ENCODE measurements around the gene NCAM1. TPM values are rescaled to one million over a fixed set of nuclear protein-coding genes. Genes with fewer than 3 reads are reported as not detected.

NCAM1 gene
- total RNA-seq, 3 donors from 2014 or later = 3.6 to 17.9 (median 6.1) TPM

DNA sequence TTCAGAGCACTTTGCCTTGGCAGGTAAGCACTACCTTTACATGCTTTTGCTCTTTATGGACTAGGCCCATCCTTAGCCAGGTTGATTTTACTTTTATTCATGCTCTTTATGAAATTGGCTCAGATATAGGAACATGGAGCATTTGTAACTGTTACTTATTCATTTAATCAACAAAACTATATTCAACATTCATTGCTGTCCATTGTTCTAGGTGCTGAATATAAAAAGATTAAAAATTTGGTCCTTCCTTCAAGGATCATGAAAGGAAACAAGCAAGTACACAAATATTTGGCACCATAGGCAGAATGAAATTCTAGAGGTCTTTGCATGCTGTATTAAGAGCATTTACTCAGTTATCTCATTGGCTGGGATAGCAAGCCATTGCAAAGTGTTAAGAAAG is 191.3 kb downstream of the NCAM1 start:
- H3K4me3 ChIP-seq = no peak overlapping the region
- H3K27me3 ChIP-seq = no peaks in the 10 kb centered on the region
- intact Hi-C loops (cut with DNase I; ENCODE audit: low total_unique reads) = no loop called here
- H3K9me3 ChIP-seq = no peaks in the 10 kb centered on the region
- H3K36me3 ChIP-seq = no peaks in the 10 kb centered on the region
- no peak overlapping the region for H3K27ac ChIP-seq
- peaks cover 0 to 3% of the 10 kb centered on the region in 2 donors for H3K4me1 ChIP-seq
- TF ChIP-seq POLR2AphosphoS5 (IDR thresholded peaks at IDR 0.05) (no peak), POLR2A (IDR thresholded peaks at IDR 0.05) (no peak)
- TF ChIP-seq, protein P1, sequence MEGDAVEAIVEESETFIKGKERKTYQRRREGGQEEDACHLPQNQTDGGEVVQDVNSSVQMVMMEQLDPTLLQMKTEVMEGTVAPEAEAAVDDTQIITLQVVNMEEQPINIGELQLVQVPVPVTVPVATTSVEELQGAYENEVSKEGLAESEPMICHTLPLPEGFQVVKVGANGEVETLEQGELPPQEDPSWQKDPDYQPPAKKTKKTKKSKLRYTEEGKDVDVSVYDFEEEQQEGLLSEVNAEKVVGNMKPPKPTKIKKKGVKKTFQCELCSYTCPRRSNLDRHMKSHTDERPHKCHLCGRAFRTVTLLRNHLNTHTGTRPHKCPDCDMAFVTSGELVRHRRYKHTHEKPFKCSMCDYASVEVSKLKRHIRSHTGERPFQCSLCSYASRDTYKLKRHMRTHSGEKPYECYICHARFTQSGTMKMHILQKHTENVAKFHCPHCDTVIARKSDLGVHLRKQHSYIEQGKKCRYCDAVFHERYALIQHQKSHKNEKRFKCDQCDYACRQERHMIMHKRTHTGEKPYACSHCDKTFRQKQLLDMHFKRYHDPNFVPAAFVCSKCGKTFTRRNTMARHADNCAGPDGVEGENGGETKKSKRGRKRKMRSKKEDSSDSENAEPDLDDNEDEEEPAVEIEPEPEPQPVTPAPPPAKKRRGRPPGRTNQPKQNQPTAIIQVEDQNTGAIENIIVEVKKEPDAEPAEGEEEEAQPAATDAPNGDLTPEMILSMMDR (IDR thresholded peaks at IDR 0.05) = no peak
- DNase-seq (ENCODE audit: low spot score in 2 of 2) = no peak

DNA sequence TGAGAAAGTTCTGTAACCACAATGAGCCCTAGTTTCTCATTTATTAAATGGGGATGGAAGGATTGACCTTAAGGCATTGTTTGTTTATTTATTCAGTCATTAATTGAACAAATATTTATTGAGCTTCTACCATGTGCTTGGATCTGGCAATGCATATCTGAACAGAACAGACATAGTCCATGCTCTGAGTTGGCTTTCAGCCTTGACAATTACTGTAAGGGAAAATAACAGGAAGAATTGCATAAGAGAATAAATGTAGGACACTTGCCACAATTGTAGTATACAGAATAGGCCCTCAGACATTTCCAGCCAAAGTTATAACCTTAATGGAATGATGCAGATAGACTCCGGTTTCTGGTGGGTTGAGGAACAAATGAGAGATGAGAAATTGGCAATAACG is 192.6 kb downstream of the NCAM1 start:
- no peak overlapping the region for H3K4me3 ChIP-seq
- TF ChIP-seq, protein P1 (IDR thresholded peaks at IDR 0.05) = no peak
- TF ChIP-seq POLR2AphosphoS5 (IDR thresholded peaks at IDR 0.05) (peak in 1 of 3 donors; percentile 29), POLR2A (IDR thresholded peaks at IDR 0.05) (no peak)
- no peak for DNase-seq (ENCODE audit: low spot score in 2 of 2)
- no peaks in the 10 kb centered on the region for H3K9me3 ChIP-seq
- H3K4me1 ChIP-seq = peaks cover 0 to 3% of the 10 kb centered on the region in 2 donors
- H3K36me3 ChIP-seq = no peaks in the 10 kb centered on the region
- H3K27ac ChIP-seq = peak overlapping the region; percentile 40 to 80
- H3K27me3 ChIP-seq = no peaks in the 10 kb centered on the region
- intact Hi-C loops (cut with DNase I; ENCODE audit: low total_unique reads) = no loop called here

DNA sequence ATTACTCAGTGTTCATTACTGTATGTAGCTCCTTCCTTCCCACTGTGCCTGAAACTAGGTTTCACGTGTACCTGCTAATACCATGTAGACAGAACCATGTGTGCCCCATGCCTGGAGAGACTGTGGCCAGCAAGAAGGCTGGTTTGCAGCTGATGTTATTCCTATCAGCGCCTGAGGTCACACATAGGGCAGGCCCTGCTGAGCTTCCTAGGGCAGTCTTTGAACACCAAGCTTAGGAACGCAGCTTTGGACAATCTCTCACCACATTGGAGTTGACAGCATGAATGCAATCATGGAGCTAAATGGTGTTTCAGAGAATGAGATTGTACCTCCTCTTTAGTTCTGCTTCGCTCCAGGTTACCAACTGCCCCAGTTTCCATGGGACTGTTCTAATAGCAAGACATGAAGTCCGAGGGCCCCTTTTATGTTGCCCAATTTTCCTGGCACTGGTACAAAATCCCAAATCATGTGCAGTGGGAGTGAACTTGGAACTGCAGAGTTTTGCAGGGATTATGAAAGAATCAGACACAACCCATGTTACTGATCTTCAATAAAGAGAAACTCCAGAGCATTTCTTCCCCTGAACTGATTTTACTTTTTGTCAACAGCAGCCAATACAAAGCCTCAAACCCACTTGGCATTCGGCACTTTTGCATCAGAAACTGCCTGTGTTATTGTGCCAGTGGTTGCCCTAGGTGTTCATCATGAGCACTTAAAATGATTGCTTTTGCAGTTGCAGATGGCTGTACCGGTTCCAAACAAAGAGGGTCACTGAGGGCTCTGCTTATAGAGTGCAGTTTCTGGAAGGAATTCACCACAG is 199.0 kb downstream of the NCAM1 start:
- Histone ChIP-seq H3K9me3 (no peaks in the 10 kb centered on the region), H3K36me3 (no peaks in the 10 kb centered on the region), H3K4me3 (no peak overlapping the region), H3K27me3 (no peaks in the 10 kb centered on the region), H3K27ac (no peak overlapping the region), H3K4me1 (peaks cover 4 to 10% of the 10 kb centered on the region in 2 donors)
- TF ChIP-seq POLR2A (IDR thresholded peaks at IDR 0.05) (no peak), POLR2AphosphoS5 (IDR thresholded peaks at IDR 0.05) (no peak)
- TF ChIP-seq, protein P1 (IDR thresholded peaks at IDR 0.05) = no peak
- intact Hi-C loops (cut with DNase I; ENCODE audit: low total_unique reads) = no loop called here
- DNase-seq (ENCODE audit: low spot score in 2 of 2) = no peak

DNA sequence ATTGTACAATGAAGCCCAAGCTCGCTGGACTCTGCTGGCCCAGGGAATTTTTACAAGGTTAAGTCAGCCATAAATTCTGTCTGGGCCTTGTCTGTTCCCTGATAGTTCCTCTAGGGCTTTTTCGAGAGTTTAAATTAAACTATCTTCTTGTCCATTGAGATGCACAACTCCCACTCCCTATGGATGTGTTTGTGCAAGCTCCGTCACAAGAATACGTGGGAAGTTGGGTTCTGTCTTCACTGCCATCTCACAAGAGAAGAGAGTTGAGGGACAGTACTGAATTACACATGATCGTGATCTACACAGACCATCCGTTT is 199.5 kb downstream of the NCAM1 start:
- Histone ChIP-seq H3K4me1 (peaks cover 4 to 10% of the 10 kb centered on the region in 2 donors), H3K27me3 (no peaks in the 10 kb centered on the region), H3K27ac (no peak overlapping the region), H3K36me3 (no peaks in the 10 kb centered on the region), H3K9me3 (no peaks in the 10 kb centered on the region), H3K4me3 (no peak overlapping the region)
- intact Hi-C loops (cut with DNase I; ENCODE audit: low total_unique reads) = no loop called here
- DNase-seq (ENCODE audit: low spot score in 2 of 2) = no peak
- no peak for TF ChIP-seq POLR2AphosphoS5 (IDR thresholded peaks at IDR 0.05)
- TF ChIP-seq, protein P1 (IDR thresholded peaks at IDR 0.05) = no peak
- TF ChIP-seq POLR2A (IDR thresholded peaks at IDR 0.05) = no peak

DNA sequence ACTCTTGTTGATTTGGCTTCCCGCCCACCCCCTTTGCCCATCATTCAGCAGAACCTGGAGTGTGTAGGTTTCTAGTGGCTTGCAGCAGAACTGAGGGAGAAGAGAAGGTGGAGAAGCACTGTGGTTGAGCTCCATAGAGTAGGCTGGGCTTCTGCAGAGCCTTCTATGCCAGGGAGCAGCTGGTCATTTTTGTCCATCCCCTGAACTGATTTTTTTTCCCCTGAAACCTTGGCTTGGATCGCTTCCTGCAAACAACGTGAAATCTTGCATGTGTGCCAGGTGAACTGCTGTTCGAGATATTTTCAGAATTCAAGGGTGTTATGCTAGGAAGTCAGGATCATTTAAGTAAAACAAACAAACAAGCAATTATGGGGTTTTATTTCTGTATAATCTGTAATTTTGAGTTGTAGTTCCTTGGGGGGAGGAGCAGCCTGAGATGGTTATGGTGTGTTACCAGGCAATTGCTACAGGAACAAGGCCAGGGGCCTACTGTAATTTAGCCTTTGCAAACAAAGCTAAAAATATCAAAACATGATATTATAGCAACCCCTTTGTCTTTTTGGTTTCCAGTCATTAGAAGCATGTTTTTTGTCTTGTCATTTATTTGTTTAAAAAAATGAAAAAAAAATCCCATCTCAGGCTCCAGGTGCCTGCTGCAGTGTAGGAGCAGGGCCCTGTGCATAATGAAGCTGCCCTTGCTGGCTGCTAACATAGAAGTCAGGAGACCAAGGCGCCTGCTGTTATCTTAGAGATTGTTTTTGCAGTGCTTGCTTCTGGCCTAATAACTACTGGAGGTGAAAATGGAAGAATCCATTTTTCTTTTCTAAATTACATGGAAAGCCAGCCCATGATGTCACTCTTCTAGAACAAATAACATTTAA is 200.7 kb downstream of the NCAM1 start:
- Histone ChIP-seq H3K27me3 (no peaks in the 10 kb centered on the region), H3K36me3 (no peaks in the 10 kb centered on the region), H3K27ac (no peak overlapping the region), H3K4me3 (no peak overlapping the region), H3K9me3 (no peaks in the 10 kb centered on the region), H3K4me1 (peaks cover 4 to 10% of the 10 kb centered on the region in 2 donors)
- intact Hi-C loops (cut with DNase I; ENCODE audit: low total_unique reads) = loop anchor here (2.0 kb wide), 1 partner anchor 37 kb away; no protein-coding TSS in a partner anchor
- TF ChIP-seq POLR2AphosphoS5 (IDR thresholded peaks at IDR 0.05) (no peak), POLR2A (IDR thresholded peaks at IDR 0.05) (no peak)
- TF ChIP-seq, protein P1 (IDR thresholded peaks at IDR 0.05) = no peak
- no peak for DNase-seq (ENCODE audit: low spot score in 2 of 2)
